Neural cell (in vitro differentiated cells): ENCODE data around the gene SYT5.
A peak's percentile ranks its signal among the peaks of the same experiment; 100 is the strongest.

Source experiments
- EP300 ChIP-seq: fragments of 450-650 bp; conservative IDR thresholded peaks from 2 replicates; pipeline ENCODE4 v1.6.1; 2014; ENCODE audit warnings: antibody characterized with exemption, mild to moderate bottlenecking, moderate library complexity; ENCODE audit not compliant: poor library complexity, severe bottlenecking
- EZH2 ChIP-seq: fragments of 200-600, 300-800 bp; shearing (Covaris generic), sonication (generic); IDR thresholded peaks from 2 replicates; pipeline ENCODE4 v1.6.1; 2014; ENCODE audit warnings: antibody characterized with exemption, low read length, borderline replicate concordance, mild to moderate bottlenecking; ENCODE audit not compliant: insufficient read depth, poor library complexity, severe bottlenecking
- POLR2AphosphoS5 ChIP-seq: IDR thresholded peaks from 2 replicates; pipeline ENCODE4 v1.6.1; 2012
- SMC3 ChIP-seq: fragments of 450-650 bp; conservative IDR thresholded peaks from 2 replicates; pipeline ENCODE4 v1.6.1; 2014; ENCODE audit warnings: antibody characterized with exemption, mild to moderate bottlenecking, moderate library complexity; ENCODE audit not compliant: poor library complexity
- TAF1 ChIP-seq: IDR thresholded peaks from 2 replicates; pipeline ENCODE4 v1.6.1; 2012; ENCODE audit warnings: low read depth
- TF ChIP-seq, protein P1 (sequence below): fragments of 450-650 bp; IDR thresholded peaks from 2 replicates; pipeline ENCODE4 v1.5.1; 2014; ENCODE audit warnings: antibody characterized with exemption, mild to moderate bottlenecking, moderate library complexity; ENCODE audit not compliant: poor library complexity, severe bottlenecking
- TF ChIP-seq, protein P2 (sequence below): IDR thresholded peaks from 2 replicates; pipeline ENCODE4 v1.6.1; 2012; ENCODE audit warnings: borderline replicate concordance

DNA sequence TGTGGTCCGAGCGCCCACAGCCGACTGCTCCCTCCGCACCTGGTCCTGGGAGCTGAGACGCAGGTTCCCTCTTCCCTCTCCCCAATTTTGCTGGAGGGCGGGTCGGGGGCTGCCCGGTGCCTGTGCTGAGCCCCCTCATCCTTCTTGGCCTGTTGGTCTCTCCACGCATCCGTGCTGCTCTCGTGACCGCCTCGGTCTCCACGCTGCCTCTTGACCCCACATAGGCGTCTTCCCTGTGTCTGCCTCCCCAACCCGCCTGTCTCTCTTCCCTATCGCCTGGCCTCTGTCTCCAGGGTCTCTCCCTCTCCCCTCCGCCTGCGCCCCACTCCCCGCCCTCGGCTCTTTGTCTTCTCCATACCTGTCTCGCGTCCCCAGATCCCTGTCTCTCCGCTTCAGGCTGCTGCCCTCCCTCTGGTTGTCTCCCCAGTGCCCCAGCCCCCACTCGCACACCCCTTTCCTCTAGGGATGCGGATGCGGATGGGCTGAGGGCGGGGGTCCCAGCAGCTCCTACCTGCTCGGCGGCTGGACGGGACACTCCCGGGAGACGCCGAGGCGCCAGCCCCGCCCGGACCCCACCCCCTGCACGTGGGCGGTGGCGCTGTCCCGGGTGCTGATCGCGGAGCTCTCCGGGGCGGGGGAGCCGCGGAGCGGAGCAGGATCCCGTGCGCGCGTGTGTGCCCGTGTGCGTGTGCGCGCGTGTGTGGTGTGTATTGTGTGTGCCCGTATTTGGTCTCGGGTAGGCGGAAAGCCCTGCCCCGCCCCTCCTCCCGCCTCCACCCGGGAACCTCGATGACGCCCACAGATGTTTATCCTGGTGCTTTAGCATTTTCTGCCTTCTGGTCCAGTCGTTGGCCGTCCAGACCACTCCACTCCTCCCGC lies at the start of gene SYT5:
- TF ChIP-seq, protein P1, sequence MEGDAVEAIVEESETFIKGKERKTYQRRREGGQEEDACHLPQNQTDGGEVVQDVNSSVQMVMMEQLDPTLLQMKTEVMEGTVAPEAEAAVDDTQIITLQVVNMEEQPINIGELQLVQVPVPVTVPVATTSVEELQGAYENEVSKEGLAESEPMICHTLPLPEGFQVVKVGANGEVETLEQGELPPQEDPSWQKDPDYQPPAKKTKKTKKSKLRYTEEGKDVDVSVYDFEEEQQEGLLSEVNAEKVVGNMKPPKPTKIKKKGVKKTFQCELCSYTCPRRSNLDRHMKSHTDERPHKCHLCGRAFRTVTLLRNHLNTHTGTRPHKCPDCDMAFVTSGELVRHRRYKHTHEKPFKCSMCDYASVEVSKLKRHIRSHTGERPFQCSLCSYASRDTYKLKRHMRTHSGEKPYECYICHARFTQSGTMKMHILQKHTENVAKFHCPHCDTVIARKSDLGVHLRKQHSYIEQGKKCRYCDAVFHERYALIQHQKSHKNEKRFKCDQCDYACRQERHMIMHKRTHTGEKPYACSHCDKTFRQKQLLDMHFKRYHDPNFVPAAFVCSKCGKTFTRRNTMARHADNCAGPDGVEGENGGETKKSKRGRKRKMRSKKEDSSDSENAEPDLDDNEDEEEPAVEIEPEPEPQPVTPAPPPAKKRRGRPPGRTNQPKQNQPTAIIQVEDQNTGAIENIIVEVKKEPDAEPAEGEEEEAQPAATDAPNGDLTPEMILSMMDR: no peak
- TF ChIP-seq POLR2AphosphoS5 (peak; percentile 66), EZH2 (no peak), SMC3 (no peak), EP300 (no peak), TAF1 (peak; percentile 38)
- TF ChIP-seq, protein P2, sequence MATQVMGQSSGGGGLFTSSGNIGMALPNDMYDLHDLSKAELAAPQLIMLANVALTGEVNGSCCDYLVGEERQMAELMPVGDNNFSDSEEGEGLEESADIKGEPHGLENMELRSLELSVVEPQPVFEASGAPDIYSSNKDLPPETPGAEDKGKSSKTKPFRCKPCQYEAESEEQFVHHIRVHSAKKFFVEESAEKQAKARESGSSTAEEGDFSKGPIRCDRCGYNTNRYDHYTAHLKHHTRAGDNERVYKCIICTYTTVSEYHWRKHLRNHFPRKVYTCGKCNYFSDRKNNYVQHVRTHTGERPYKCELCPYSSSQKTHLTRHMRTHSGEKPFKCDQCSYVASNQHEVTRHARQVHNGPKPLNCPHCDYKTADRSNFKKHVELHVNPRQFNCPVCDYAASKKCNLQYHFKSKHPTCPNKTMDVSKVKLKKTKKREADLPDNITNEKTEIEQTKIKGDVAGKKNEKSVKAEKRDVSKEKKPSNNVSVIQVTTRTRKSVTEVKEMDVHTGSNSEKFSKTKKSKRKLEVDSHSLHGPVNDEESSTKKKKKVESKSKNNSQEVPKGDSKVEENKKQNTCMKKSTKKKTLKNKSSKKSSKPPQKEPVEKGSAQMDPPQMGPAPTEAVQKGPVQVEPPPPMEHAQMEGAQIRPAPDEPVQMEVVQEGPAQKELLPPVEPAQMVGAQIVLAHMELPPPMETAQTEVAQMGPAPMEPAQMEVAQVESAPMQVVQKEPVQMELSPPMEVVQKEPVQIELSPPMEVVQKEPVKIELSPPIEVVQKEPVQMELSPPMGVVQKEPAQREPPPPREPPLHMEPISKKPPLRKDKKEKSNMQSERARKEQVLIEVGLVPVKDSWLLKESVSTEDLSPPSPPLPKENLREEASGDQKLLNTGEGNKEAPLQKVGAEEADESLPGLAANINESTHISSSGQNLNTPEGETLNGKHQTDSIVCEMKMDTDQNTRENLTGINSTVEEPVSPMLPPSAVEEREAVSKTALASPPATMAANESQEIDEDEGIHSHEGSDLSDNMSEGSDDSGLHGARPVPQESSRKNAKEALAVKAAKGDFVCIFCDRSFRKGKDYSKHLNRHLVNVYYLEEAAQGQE: peak; percentile 84
